HUES6 (cell line): Measurements from ENCODE around the gene LRRC8D.

ENCODE experiments used
- H3K27ac ChIP-seq: 2 replicates; pipeline ENCODE4 v1.7.0; 2013; ENCODE audit warnings: low read depth, mild to moderate bottlenecking, low read length, inconsistent platforms
- H3K27me3 ChIP-seq: 2 replicates; pipeline ENCODE4 v1.6.1; 2013; ENCODE audit warnings: low read length; ENCODE audit not compliant: control insufficient read depth, insufficient read depth
- H3K36me3 ChIP-seq: 2 replicates; pipeline ENCODE4 v1.6.1; 2013; ENCODE audit warnings: low read length; ENCODE audit not compliant: control insufficient read depth, insufficient read depth
- H3K4me1 ChIP-seq: 2 replicates; pipeline ENCODE4 v1.6.1; 2013; ENCODE audit warnings: low read length; ENCODE audit not compliant: control insufficient read depth, insufficient read depth
- H3K4me3 ChIP-seq: 2 replicates; pipeline ENCODE4 v1.5.1; 2013; ENCODE audit warnings: low read depth, low read length
- H3K9ac ChIP-seq: one replicate; pipeline ENCODE4 v1.6.1; 2013; ENCODE audit warnings: mild to moderate bottlenecking, low read length
- H3K9me3 ChIP-seq: 2 replicates; pipeline ENCODE4 v1.6.1; 2013; ENCODE audit warnings: low read depth, low read length; ENCODE audit not compliant: control insufficient read depth, insufficient read depth

The LRRC8D gene

DNA sequence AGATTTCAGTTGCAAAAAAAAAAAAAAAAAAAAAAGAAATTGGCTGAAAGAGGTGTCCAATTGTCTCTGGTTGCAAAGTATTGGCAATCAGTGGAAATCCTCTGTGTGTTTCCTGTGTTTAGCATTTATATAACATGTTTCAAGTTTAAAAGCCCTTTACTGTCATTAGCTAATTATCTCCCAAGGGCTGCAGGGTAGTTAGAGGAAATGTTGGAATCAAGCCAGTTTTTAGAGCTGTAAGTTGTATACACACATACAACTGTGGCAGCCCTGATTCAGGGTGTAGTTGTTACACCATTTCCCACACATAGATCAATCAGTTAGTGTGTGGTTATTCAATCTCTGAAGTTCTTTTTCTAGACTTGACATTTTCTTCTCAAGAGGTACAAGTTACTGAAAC lies 165.2 kb downstream of the LRRC8D start:
- Histone ChIP-seq H3K9ac (no peak overlapping the region), H3K27ac (no peak overlapping the region), H3K27me3 (no peaks in the 10 kb centered on the region), H3K4me3 (no peak overlapping the region), H3K9me3 (no peaks in the 10 kb centered on the region), H3K36me3 (no peaks in the 10 kb centered on the region), H3K4me1 (peaks cover 15% of the 10 kb centered on the region)
